HEK293 (cell line): ENCODE data around the gene CAPN1.

Experiments used
- CTCF ChIA-PET: fragments of 350-600 bp; formaldehyde crosslinking; extraction: SDS; loops from one replicate; lab custom pipeline; 2021; ENCODE audit warnings: antibody characterized with exemption; lab: Yijun Ruan, JAX
- POLR2A ChIA-PET: fragments of 300-600 bp; formaldehyde crosslinking; extraction: SDS; loops from one replicate; lab custom pipeline; 2020; ENCODE audit warnings: antibody characterized with exemption, inconsistent platforms; lab: Yijun Ruan, JAX
- H3K27ac ChIP-seq: fragments of 200-500 bp; sonication (Bioruptor generic); 2 replicates; pipeline ENCODE4 v1.5.1; 2014; ENCODE audit warnings: low read depth, low read length, control low read depth, inconsistent platforms; ENCODE audit errors: extremely low read depth
- H3K36me3 ChIP-seq, 2 experiments: fragments of 200-500 bp in 1 of 2; sonication (Bioruptor generic) in 1 of 2; 1 replicate in 1 of 2; 2 replicates in 1 of 2; pipeline ENCODE4 v1.5.1; 2014 to 2017; ENCODE audit warnings: inconsistent platforms in 2 of 2, low read length in 2 of 2; ENCODE audit not compliant: control insufficient read depth in 2 of 2, insufficient read depth in 1 of 2
- H3K4me1 ChIP-seq: fragments of 200-500 bp; sonication (Bioruptor generic); 2 replicates; pipeline ENCODE4 v1.5.1; 2014; ENCODE audit warnings: mild to moderate bottlenecking, low read length, inconsistent platforms; ENCODE audit not compliant: control insufficient read depth, insufficient read depth
- H3K4me3 ChIP-seq: 2 replicates; pipeline ENCODE4 v1.5.1; 2011; ENCODE audit warnings: low read depth, mild to moderate bottlenecking, control low read depth, low read length, moderate library complexity
- H3K9me3 ChIP-seq: fragments of 200-500 bp; sonication (Bioruptor generic); 2 replicates; pipeline ENCODE4 v1.5.1; 2014; ENCODE audit warnings: low read depth, low read length, inconsistent platforms; ENCODE audit not compliant: control insufficient read depth, insufficient read depth
- CTCF ChIP-seq: fragments of 450-650 bp; formaldehyde crosslinking; IDR thresholded peaks from 2 replicates; pipeline ENCODE4 v1.5.1; 2016; ENCODE audit warnings: missing biosample characterization, missing genetic modification characterization
- GLIS2 ChIP-seq: fragments of 450-650 bp; formaldehyde crosslinking; IDR thresholded peaks from 2 replicates; pipeline ENCODE4 v1.5.1; 2016; ENCODE audit warnings: missing biosample characterization, missing genetic modification characterization
- HIC1 ChIP-seq: fragments of 450-650 bp; formaldehyde crosslinking; IDR thresholded peaks from 2 replicates; pipeline ENCODE4 v1.5.1; 2016; ENCODE audit warnings: missing biosample characterization, missing genetic modification characterization
- PRDM10 ChIP-seq: fragments of 450-650 bp; formaldehyde crosslinking; IDR thresholded peaks from 2 replicates; pipeline ENCODE4 v1.5.1; 2016; ENCODE audit warnings: missing biosample characterization, missing genetic modification characterization
- SCRT2 ChIP-seq: fragments of 450-650 bp; formaldehyde crosslinking; IDR thresholded peaks from 2 replicates; pipeline ENCODE4 v1.5.1; 2016; ENCODE audit warnings: missing biosample characterization, missing genetic modification characterization
- ZBTB1 ChIP-seq: fragments of 450-650 bp; formaldehyde crosslinking; IDR thresholded peaks from 2 replicates; pipeline ENCODE4 v1.5.1; 2016; ENCODE audit warnings: missing biosample characterization, missing genetic modification characterization
- ZBTB11 ChIP-seq: fragments of 450-650 bp; formaldehyde crosslinking; conservative IDR thresholded peaks from 2 replicates; pipeline ENCODE4 v1.5.1; 2016; ENCODE audit warnings: low read depth, missing biosample characterization, missing genetic modification characterization
- ZBTB20 ChIP-seq: fragments of 450-650 bp; formaldehyde crosslinking; IDR thresholded peaks from 2 replicates; pipeline ENCODE4 v1.5.1; 2016; ENCODE audit warnings: missing biosample characterization, missing genetic modification characterization
- ZNF140 ChIP-seq: fragments of 450-650 bp; formaldehyde crosslinking; IDR thresholded peaks from 2 replicates; pipeline ENCODE4 v1.5.1; 2016; ENCODE audit warnings: missing biosample characterization, missing genetic modification characterization
- ZNF280D ChIP-seq: fragments of 450-650 bp; formaldehyde crosslinking; IDR thresholded peaks from 2 replicates; pipeline ENCODE4 v1.5.1; 2016; ENCODE audit warnings: missing biosample characterization, missing genetic modification characterization
- ZNF335 ChIP-seq: fragments of 450-650 bp; formaldehyde crosslinking; conservative IDR thresholded peaks from 2 replicates; pipeline ENCODE4 v1.5.1; 2016; ENCODE audit warnings: missing biosample characterization, missing genetic modification characterization
- ZNF623 ChIP-seq: fragments of 450-650 bp; formaldehyde crosslinking; IDR thresholded peaks from 2 replicates; pipeline ENCODE4 v1.5.1; 2016; ENCODE audit warnings: missing biosample characterization, missing genetic modification characterization
- ZNF639 ChIP-seq: fragments of 450-650 bp; formaldehyde crosslinking; IDR thresholded peaks from 2 replicates; pipeline ENCODE4 v1.5.1; 2016; ENCODE audit warnings: missing biosample characterization, missing genetic modification characterization
- ZNF654 ChIP-seq: fragments of 450-650 bp; formaldehyde crosslinking; IDR thresholded peaks from 2 replicates; pipeline ENCODE4 v1.5.1; 2016; ENCODE audit warnings: low read depth, missing biosample characterization, missing genetic modification characterization
- ZNF658 ChIP-seq: fragments of 450-650 bp; formaldehyde crosslinking; IDR thresholded peaks from 2 replicates; pipeline ENCODE4; 2016; ENCODE audit warnings: missing biosample characterization, missing genetic modification characterization
- ZNF776 ChIP-seq: fragments of 450-650 bp; formaldehyde crosslinking; IDR thresholded peaks from 2 replicates; pipeline ENCODE4 v1.5.0; 2017; ENCODE audit warnings: missing biosample characterization, missing genetic modification characterization, borderline replicate concordance
- ZNF843 ChIP-seq: fragments of 450-650 bp; formaldehyde crosslinking; IDR thresholded peaks from 2 replicates; pipeline ENCODE4 v1.5.1; 2016; ENCODE audit warnings: missing biosample characterization, missing genetic modification characterization
- ZSCAN16 ChIP-seq: fragments of 450-650 bp; formaldehyde crosslinking; IDR thresholded peaks from 2 replicates; pipeline ENCODE4 v1.5.1; 2016; ENCODE audit warnings: missing biosample characterization, missing genetic modification characterization

Gene CAPN1

GRCh38 chr11:65224930-65225278 lies 43.2 kb downstream of the CAPN1 start (continued):
- TF ChIP-seq ZBTB1 (tag by site-specific recombination) (no peak), ZNF776 (no peak)

- Histone ChIP-seq H3K4me3 (no peak overlapping the region), H3K9me3 (no peaks in the 10 kb centered on the region), H3K27ac (no peak overlapping the region), H3K36me3 (no peaks in the 10 kb centered on the region), H3K4me1 (no peaks in the 10 kb centered on the region)
- ChIA-PET CTCF (interaction anchor here (0.9 to 1.0 kb wide), 4 partner anchors 21 to 105 kb away, joined by 3 read pairs; no protein-coding TSS in a partner anchor), POLR2A (interaction anchor here (0.5 to 1.4 kb wide), 3 partner anchors 36 to 124 kb away, joined by 3 to 8 read pairs (median 5); partner anchors contain the start of genes CAPN1 and POLA2)
- TF ChIP-seq ZNF280D (tag by site-specific recombination), result no peak
- TF ChIP-seq ZBTB11, result no peak
- no peak for TF ChIP-seq ZNF843
- no peak for TF ChIP-seq HIC1
- no peak for TF ChIP-seq ZSCAN16 (tag by site-specific recombination)
- 0 out of 2 replicates have a peak, but pooled peaks have one; percentile 11 for TF ChIP-seq ZNF335
- TF ChIP-seq SCRT2 (tag by site-specific recombination), result 0 out of 2 replicates have a peak, but pooled peaks have one; percentile 28
- TF ChIP-seq ZNF654 (tag by site-specific recombination), result peak; percentile 31; the same call in 1 of the 2 replicates
- TF ChIP-seq ZBTB20 (tag by site-specific recombination), result no peak
- TF ChIP-seq GLIS2, result peak; percentile 35; the same call in 1 of the 2 replicates
- peak; percentile 76 for TF ChIP-seq PRDM10 (tag by site-specific recombination)
- no peak for TF ChIP-seq ZNF658 (tag by site-specific recombination)
- peak; percentile 61; the same call in 1 of the 2 replicates for TF ChIP-seq CTCF (tag by site-specific recombination)
- no peak for TF ChIP-seq ZNF140 (tag by site-specific recombination)
- TF ChIP-seq ZNF623 (tag by site-specific recombination), result no peak
- TF ChIP-seq ZNF639 (tag by site-specific recombination), result no peak
Measured at GRCh38 chr11:65225279-65226102, 43.8 kb downstream of the CAPN1 start.
